Measurements from ENCODE around the gene APOBEC3C. TPM values are rescaled to one million over a fixed set of nuclear protein-coding genes. Genes with fewer than 3 reads are reported as not detected.
"Not testable (repeated sequence)": the region's sequence is repeated elsewhere in the genome, so short reads cannot be mapped to it uniquely, and the experiment has no call there.

APOBEC3C gene
- polyA plus RNA-seq (ENCODE audit: insufficient read length in 12 of 12) = 10 to 100 TPM in 3 of 12 donors, 1 to 10 TPM in 8, not detected in 1; 3.7 to 23.8 (median 5.1) TPM
- long read RNA-seq, donor 1, transcript APOBEC3C-201 (4 exons, 2,818 nt) = major isoform, 25 of 40 reads
- long read RNA-seq, donor 1, partial matches to known transcripts = 13 of 40 reads
- long read RNA-seq, donor 1, other reads (novel, unspliced or antisense) = 0 of 40 reads
- long read RNA-seq, donor 2, partial matches to known transcripts = 0 of 2 reads
- long read RNA-seq, donor 2, other reads (novel, unspliced or antisense) = 0 of 2 reads
- long read RNA-seq, donor 3, partial matches to known transcripts = 0 of 2 reads
- long read RNA-seq, donor 3, other reads (novel, unspliced or antisense) = 0 of 2 reads
- long read RNA-seq, donor 4 = 0 reads
- long read RNA-seq, donor 5, transcript APOBEC3C-201 (4 exons, 2,818 nt) = major isoform, 7 of 7 reads
- long read RNA-seq, donor 5, partial matches to known transcripts = 0 of 7 reads
- long read RNA-seq, donor 5, other reads (novel, unspliced or antisense) = 0 of 7 reads
- long read RNA-seq, donor 6, partial matches to known transcripts = 0 of 1 reads
- long read RNA-seq, donor 6, other reads (novel, unspliced or antisense) = 0 of 1 reads
- long read RNA-seq, donor 7, partial matches to known transcripts = 0 of 2 reads
- long read RNA-seq, donor 7, other reads (novel, unspliced or antisense) = 0 of 2 reads
- long read RNA-seq, donor 8, partial matches to known transcripts = 0 of 3 reads
- long read RNA-seq, donor 8, other reads (novel, unspliced or antisense) = 0 of 3 reads
- long read RNA-seq, donor 9, transcript APOBEC3C-201 (4 exons, 2,818 nt) = major isoform, 6 of 6 reads
- long read RNA-seq, donor 9, partial matches to known transcripts = 0 of 6 reads
- long read RNA-seq, donor 9, other reads (novel, unspliced or antisense) = 0 of 6 reads
- long read RNA-seq, donor 10, partial matches to known transcripts = 0 of 2 reads
- long read RNA-seq, donor 10, other reads (novel, unspliced or antisense) = 0 of 2 reads
- long read RNA-seq, donor 11, transcript APOBEC3C-201 (4 exons, 2,818 nt) = major isoform, 5 of 5 reads
- long read RNA-seq, donor 11, partial matches to known transcripts = 0 of 5 reads
- long read RNA-seq, donor 11, other reads (novel, unspliced or antisense) = 0 of 5 reads

GRCh38 chr22:39013942-39014722 is at the start of gene APOBEC3C:
Gene APOBEC3C (plus strand): TSS chr22:39014257. CDS start chr22:39014363, 106 bp downstream.
- peak; percentile 56 for DNase-seq

GRCh38 chr22:38964306-38964705 is 49.8 kb upstream of the APOBEC3C start:
- no peak for DNase-seq

GRCh38 chr22:38964989-38965388 is 49.1 kb upstream of the APOBEC3C start:
- DNase-seq = no peak

- DNase-seq = no peak
These were observed 48.3 kb upstream of the APOBEC3C start for GRCh38 chr22:38965614-38966379.

DNA sequence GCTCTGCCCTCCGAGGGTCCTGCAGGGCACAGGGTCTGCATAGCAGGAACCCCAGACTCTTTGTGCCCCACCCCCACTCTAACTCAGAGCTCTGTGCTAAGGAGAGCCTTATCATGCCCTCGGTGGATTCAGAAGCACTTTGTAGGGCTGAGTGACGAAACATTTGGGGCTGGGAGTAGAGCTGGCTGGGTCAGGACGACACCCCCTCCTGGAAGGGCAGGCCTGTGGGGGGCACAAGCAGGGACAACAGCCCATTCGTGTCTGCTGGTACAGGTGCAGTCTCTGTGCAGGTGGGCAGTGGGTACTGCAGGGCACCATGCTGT is 47.7 kb upstream of the APOBEC3C start:
- DNase-seq = no peak

- DNase-seq = no peak
These were observed 47.1 kb upstream of the APOBEC3C start for GRCh38 chr22:38966942-38967341.

DNA sequence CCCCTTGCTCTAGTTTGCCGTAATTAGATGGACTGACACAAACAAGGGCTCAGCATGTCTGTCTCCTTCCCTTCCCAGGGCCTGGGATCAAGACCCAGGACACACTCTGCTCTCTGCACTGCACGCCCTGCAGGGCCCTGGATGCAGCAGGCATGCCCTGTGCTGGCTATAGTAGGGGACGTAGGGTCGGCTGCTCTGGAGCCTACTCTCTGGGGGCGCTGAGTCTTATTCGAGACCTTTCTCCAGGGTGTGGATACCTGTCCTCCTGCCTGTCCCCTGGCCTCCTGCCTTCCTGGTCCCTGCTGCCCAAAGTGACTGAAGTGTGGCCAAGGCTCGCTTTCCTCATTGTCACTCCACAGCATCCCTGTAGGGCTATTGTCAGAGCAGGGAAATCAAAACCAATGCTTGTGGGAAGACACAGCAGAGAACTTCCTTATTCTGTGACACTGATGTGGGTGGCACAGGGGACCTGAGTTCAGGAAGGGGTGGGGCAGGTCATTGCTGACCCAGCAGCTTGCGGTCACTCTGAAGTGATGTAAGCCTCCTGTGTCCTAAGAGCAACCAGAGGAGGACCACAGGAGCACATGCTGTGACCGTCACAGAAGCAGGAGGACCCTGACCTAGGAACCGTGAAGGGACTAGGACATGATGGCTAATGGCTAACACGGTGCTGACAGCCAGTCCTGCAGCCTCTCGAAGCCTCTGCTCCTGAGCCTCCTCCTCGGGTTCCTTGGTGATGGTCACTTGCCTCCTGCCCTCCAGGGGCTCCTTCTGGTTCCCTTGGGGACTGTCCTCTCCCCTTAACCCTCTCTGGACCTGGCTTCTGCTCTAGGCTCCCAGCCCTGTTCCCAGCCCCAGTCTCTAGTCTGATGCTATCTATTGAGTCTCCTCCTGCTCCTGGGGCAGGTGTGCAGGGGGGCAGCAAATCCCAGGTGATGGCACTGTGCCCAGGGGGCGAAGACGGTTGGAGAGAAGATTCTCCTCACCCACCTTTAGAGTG is 46.3 kb upstream of the APOBEC3C start:
- DNase-seq = no peak

- DNase-seq = no peak
These were observed 45.3 kb upstream of the APOBEC3C start for GRCh38 chr22:38968801-38969200.

- no peak for DNase-seq
These were observed 43.5 kb upstream of the APOBEC3C start for GRCh38 chr22:38970551-38970950.

DNA sequence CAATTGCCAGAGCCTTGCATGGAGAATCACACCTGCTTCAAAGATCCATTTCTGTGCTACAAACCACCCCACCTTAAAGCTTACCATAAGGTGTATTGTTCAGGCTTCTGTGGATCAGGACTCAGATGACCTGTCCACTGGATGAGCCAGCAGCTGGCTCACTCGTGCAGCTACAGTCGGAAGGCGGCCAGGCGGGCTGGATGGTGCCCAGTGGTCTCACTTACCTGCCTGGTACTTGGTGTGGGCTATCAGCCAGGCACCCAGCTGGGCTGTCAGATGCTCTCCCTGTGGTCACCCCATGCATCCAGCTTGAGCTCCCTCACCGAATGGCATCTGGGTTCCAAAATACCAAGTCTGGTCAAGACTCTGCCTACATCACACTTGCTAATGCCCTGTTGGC is 42.9 kb upstream of the APOBEC3C start:
- DNase-seq = no peak

DNA sequence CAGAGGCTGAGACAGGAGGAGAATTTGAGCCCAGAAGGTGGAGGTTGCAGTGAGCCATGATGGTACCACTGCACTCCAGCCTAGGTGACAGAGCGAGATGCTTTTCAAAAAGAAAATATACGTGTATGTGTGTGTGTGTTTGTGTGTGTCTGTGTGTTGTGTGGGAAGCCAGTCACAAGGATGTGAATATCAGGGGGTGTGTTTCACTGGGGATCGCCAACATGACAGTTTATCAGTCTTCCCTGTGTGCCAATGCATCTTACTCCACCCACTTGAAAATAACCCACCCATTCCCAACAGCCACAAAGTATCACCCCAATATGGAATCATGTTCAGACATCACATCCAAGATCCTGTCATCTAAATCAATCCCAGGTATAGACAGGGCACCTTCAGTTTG is 42.3 kb upstream of the APOBEC3C start:
- no peak for DNase-seq

- no peak for DNase-seq
These were observed 41.5 kb upstream of the APOBEC3C start for GRCh38 chr22:38972558-38972957.

DNA sequence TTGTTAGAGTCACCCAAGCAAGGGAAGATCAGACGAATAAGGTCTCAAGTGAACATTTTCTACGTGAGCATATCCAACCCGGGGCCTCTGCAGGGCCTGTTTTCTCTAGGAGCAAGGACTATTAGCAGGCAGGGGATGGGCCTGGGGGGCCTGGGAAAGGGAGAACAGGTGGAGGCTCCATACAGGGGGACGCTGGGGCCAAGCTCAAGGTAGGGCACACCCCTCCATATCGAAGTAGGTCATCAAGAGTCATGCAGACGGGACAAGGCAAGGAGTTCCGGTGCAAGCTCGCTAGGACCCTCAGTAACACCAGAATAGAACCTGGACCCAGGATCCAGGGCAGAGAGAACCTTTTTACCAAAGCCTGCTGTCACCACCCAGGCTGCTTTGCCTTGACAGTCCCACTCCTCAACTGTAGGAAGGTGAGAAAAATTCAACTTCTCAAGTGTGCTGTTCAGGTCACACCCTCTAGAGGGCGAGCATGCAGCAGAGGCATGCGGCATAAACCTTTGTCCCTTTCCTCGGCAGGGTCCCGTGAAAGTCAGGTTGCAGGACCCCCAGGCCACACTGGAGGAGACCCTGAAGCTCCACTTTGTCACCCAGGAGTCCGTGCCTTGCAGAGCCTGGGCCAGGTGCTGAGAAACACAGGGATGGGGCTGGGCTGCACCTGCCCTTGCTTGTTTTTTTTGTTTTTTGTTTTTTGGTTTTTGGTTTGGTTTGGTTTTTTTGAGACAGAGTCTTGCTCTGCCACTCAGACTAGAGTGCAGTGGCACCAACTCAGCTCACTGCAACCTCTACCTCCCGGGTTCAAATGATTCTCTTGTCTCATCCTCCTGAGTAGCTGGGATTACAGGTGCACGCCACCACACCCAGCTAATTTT is 40.5 kb upstream of the APOBEC3C start:
- no peak for DNase-seq

DNA sequence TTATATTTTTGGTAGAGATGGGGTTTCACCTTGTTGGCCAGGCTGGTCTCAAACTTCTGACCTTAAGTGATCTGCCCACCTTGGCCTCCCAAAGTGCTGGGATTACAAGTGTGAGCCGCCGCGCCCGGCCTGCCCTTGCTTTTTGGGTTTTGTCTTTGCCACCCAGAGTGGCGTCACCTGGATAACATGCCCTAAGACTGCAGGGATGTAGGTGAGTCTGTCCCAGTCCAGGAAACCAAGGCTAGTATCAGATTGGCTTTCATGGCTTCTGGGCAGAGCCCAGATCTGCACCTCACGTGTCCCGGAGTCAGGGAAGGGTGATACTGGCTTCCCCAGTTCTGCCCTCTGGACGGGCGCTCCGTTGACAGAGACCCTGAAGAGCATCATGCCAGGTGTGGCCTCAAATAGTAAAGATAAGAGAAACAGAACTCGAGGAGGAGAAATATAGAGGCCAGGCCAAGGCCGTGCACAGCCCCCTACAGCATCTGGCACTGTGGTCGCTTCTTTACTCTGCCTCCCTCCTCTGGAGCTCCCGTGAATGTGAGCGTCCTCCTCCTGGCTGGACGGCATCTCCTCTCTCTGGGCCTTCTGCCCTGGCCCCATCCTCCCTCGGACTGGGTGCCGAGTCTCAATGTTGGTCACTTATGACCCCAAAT is 39.8 kb upstream of the APOBEC3C start:
- no peak for DNase-seq

GRCh38 chr22:38974826-38975175 is 39.3 kb upstream of the APOBEC3C start:
- no peak for DNase-seq

- not testable (repeated sequence) for DNase-seq
These were observed 36.8 kb upstream of the APOBEC3C start for GRCh38 chr22:38977289-38977688.

GRCh38 chr22:38980587-38980986 is 33.5 kb upstream of the APOBEC3C start:
- DNase-seq = not testable (repeated sequence)

Measured in muscle of arm (tissue), 14 donors.